Trophoblast cell (in vitro differentiated cells and primary cell): Measurements from ENCODE around the gene FBXW2.
A peak's percentile ranks its signal among the peaks of the same experiment; 100 is the strongest.

Experiments
- DNase-seq, 2 donors: peaks; one replicate each; pipeline ENCODE4 v3.0.0-alpha.2; 2016
- H2AFZ ChIP-seq: 2 replicates; pipeline ENCODE4 v1.6.1; 2013; ENCODE audit warnings: low read length, moderate library complexity, mild to moderate bottlenecking; ENCODE audit not compliant: insufficient read depth, poor library complexity
- H2AK5ac ChIP-seq: 2 replicates; pipeline ENCODE4 v1.6.1; 2013; ENCODE audit warnings: mild to moderate bottlenecking, low read length
- H2BK120ac ChIP-seq: 2 replicates; pipeline ENCODE4 v1.6.1; 2013; ENCODE audit warnings: low read length, mild to moderate bottlenecking, moderate library complexity; ENCODE audit not compliant: insufficient read depth, poor library complexity
- H2BK12ac ChIP-seq: 2 replicates; pipeline ENCODE4 v1.6.1; 2013; ENCODE audit warnings: mild to moderate bottlenecking, low read length, moderate library complexity
- H2BK5ac ChIP-seq: 2 replicates; pipeline ENCODE4 v1.6.1; 2013; ENCODE audit warnings: low read length, low read depth, moderate library complexity, mild to moderate bottlenecking; ENCODE audit not compliant: poor library complexity
- H3K14ac ChIP-seq: 2 replicates; pipeline ENCODE4 v1.6.1; 2013; ENCODE audit warnings: mild to moderate bottlenecking, low read length
- H3K18ac ChIP-seq: 2 replicates; pipeline ENCODE4 v1.6.1; 2013; ENCODE audit warnings: mild to moderate bottlenecking, low read length
- H3K23ac ChIP-seq: 2 replicates; pipeline ENCODE4 v1.6.1; 2013; ENCODE audit warnings: low read length
- H3K27ac ChIP-seq: 2 replicates; pipeline ENCODE4 v1.5.1; 2013; ENCODE audit warnings: low read depth, mild to moderate bottlenecking, inconsistent platforms, low read length, moderate library complexity
- H3K27me3 ChIP-seq: 2 replicates; pipeline ENCODE4 v1.6.1; 2013; ENCODE audit warnings: inconsistent platforms, mild to moderate bottlenecking, low read length, moderate library complexity; ENCODE audit not compliant: insufficient read depth
- H3K36me3 ChIP-seq, 2 experiments: 1 replicate in 1 of 2; 2 replicates in 1 of 2; pipeline ENCODE4 v1.6.1; 2013; ENCODE audit warnings: low read length in 2 of 2, mild to moderate bottlenecking in 2 of 2, moderate library complexity in 1 of 2; ENCODE audit not compliant: insufficient read depth in 2 of 2, control insufficient read depth in 1 of 2
- H3K4ac ChIP-seq: 2 replicates; pipeline ENCODE4 v1.6.1; 2013; ENCODE audit warnings: low read depth, mild to moderate bottlenecking, low read length, moderate library complexity
- H3K4me1 ChIP-seq, 2 experiments: 1 replicate in 1 of 2; 2 replicates in 1 of 2; pipeline ENCODE4 v1.6.1; 2013; ENCODE audit warnings: low read length in 2 of 2, mild to moderate bottlenecking in 2 of 2, moderate library complexity in 1 of 2; ENCODE audit not compliant: insufficient read depth in 2 of 2, control insufficient read depth in 1 of 2
- H3K4me2 ChIP-seq: 2 replicates; pipeline ENCODE4 v1.6.1; 2013; ENCODE audit warnings: inconsistent platforms, mild to moderate bottlenecking, low read length, moderate library complexity
- H3K4me3 ChIP-seq: 2 replicates; pipeline ENCODE4 v1.5.1; 2013; ENCODE audit warnings: mild to moderate bottlenecking, low read depth, low read length, inconsistent platforms
- H3K79me1 ChIP-seq: one replicate; pipeline ENCODE4 v1.6.1; 2013; ENCODE audit warnings: low read length
- H3K79me2 ChIP-seq: 2 replicates; pipeline ENCODE4 v1.6.1; 2013; ENCODE audit warnings: low read length, mild to moderate bottlenecking; ENCODE audit not compliant: control insufficient read depth, insufficient read depth, poor library complexity
- H3K9ac ChIP-seq: 2 replicates; pipeline ENCODE4 v1.6.1; 2013; ENCODE audit warnings: mild to moderate bottlenecking, low read length
- H3K9me3 ChIP-seq: 2 replicates; pipeline ENCODE4 v1.6.1; 2013; ENCODE audit warnings: low read depth, mild to moderate bottlenecking, control low read depth, inconsistent platforms, low read length; ENCODE audit not compliant: insufficient read depth
- H4K12ac ChIP-seq: 2 replicates; pipeline ENCODE4 v1.6.1; 2013; ENCODE audit warnings: low read depth, mild to moderate bottlenecking, low read length, moderate library complexity
- H4K8ac ChIP-seq: 2 replicates; pipeline ENCODE4 v1.6.1; 2013; ENCODE audit warnings: low read depth, mild to moderate bottlenecking, low read length, moderate library complexity
- H4K91ac ChIP-seq: one replicate; pipeline ENCODE4 v1.6.1; 2013; ENCODE audit warnings: low read depth, mild to moderate bottlenecking, low read length, moderate library complexity
- WGBS: extraction: QIAGEN DNeasy Blood & Tissue Kit; methylation state at CpG from one replicate; pipeline ENCODE4 v1.1.7; 2013; ENCODE audit warnings: missing lambda C conversion rate; ENCODE audit not compliant: insufficient read length, insufficient coverage; ENCODE audit errors: extremely low coverage; 5-methylcytosine and 5-hydroxymethylcytosine counted together

Gene FBXW2

DNA sequence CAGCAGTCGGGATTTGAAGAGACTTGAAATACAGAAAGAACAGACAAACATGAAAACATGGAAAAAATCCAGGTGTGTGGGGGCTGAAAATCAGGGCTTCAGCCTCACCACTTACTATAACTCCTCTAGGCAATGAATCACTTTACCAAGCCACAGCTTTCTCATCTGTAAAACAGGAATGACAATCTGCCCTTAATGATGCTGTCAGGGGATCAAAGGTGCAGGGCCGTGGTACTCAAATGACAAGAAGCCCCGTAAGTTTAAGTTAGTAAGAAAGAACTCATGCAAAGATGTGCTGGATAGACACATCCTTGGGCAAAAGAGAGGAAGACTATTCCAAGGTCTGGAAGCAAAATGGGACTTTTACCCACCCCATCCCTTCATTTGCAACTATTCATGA, 34.7 kb downstream of the FBXW2 start:
- Histone ChIP-seq H3K18ac (no peak overlapping the region), H4K91ac (no peak overlapping the region), H2BK12ac (no peak overlapping the region), H3K27ac (no peak overlapping the region), H3K4ac (no peak overlapping the region), H3K4me3 (no peak overlapping the region), H2BK120ac (no peak overlapping the region), H3K9ac (no peak overlapping the region), H3K4me2 (no peak overlapping the region), H2AK5ac (no peak overlapping the region), H3K79me2 (no peaks in the 10 kb centered on the region), H3K27me3 (no peaks in the 10 kb centered on the region), H3K36me3 (peaks cover 0 to 4% of the 10 kb centered on the region in 2 experiments), H4K12ac (no peak overlapping the region), H3K14ac (no peak overlapping the region), H3K9me3 (no peaks in the 10 kb centered on the region), H3K4me1 (no peaks in the 10 kb centered on the region), H3K23ac (no peak overlapping the region), H3K79me1 (no peaks in the 10 kb centered on the region), H2AFZ (no peak overlapping the region), H2BK5ac (no peak overlapping the region), H4K8ac (no peak overlapping the region)
- no peak for DNase-seq
- no CpG with 5 or more reads among the region's 3 CpGs for WGBS

DNA sequence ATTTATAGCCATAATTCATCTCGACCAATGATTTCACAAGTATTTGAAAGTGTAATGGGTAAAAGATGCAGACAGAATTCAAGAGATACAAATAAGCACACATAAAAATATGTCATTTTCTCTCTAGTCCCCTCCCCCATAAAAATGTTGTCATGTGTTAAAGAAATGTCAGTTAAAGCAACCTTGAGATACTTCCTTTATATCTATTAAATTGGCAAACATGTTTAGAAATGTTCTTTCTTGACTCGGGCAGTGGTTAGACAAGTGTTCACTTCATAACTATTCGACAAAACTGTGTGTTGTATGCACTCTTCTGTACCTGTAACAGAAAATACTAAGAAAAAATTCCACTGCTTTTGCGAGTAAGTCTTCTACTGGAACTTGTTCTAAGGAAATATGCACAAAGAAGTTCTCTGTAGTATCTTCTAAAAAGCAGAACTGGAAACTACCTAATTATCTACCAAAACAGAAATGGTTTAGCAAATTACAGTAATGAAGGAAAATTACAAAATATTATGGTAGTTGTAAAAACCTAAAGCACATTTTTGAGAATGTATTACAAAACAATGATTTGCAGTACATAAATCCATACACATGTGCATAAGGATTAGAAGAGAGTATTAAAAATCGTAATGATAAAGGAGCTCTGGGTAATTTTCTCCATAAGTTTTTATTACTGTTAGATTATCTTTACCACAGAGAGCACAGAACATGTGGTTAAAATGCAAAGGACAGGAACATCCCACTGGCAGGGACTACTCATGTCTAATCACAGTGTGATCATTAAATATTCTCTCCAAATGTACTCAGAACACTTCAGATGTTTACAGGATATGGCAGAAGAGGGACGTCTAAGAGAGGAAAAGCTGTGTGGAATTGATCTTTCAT, 35.9 kb downstream of the FBXW2 start:
- no peak overlapping the region for H3K4me2 ChIP-seq
- no peaks in the 10 kb centered on the region for H3K4me1 ChIP-seq
- H3K9me3 ChIP-seq: no peaks in the 10 kb centered on the region
- no peak overlapping the region for H3K27ac ChIP-seq
- no peak overlapping the region for H3K23ac ChIP-seq
- H3K36me3 ChIP-seq: peaks cover 0 to 4% of the 10 kb centered on the region in 2 experiments
- no peak overlapping the region for H3K9ac ChIP-seq
- no peaks in the 10 kb centered on the region for H3K79me1 ChIP-seq
- no peak overlapping the region for H2BK5ac ChIP-seq
- H4K91ac ChIP-seq: no peak overlapping the region
- no peak overlapping the region for H3K18ac ChIP-seq
- H3K79me2 ChIP-seq: no peaks in the 10 kb centered on the region
- H3K27me3 ChIP-seq: no peaks in the 10 kb centered on the region
- no peak overlapping the region for H3K4me3 ChIP-seq
- no peak overlapping the region for H2BK120ac ChIP-seq
- H3K4ac ChIP-seq: no peak overlapping the region
- H3K14ac ChIP-seq: no peak overlapping the region
- H2AK5ac ChIP-seq: no peak overlapping the region
- no peak overlapping the region for H2AFZ ChIP-seq
- no peak overlapping the region for H2BK12ac ChIP-seq
- H4K12ac ChIP-seq: no peak overlapping the region
- no peak for DNase-seq
- WGBS: no CpG with 5 or more reads among the region's 6 CpGs
- H4K8ac ChIP-seq: no peak overlapping the region

DNA sequence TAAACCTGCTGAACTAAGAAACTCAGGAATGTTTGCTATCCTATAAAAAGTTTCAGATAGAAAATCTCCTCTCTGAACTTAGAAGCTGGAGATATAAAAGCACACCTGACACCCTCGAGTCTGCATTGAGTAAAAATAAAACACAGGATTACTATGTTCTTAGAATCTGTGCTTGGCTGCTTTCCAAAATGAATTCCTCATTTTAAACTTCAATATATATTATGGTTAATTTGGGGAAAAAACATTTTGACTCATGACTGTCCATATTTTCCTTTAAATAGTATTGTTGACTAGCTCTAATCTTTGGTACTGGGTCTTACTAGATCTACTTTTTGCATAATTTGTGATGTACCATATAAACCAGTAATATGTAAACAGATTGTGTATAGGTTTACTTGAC, 36.7 kb downstream of the FBXW2 start:
- DNase-seq: peak in 1 of 2 donors; percentile 7
- Histone ChIP-seq H3K9me3 (no peaks in the 10 kb centered on the region), H3K14ac (no peak overlapping the region), H3K4me3 (no peak overlapping the region), H3K23ac (no peak overlapping the region), H3K9ac (no peak overlapping the region), H3K79me1 (no peaks in the 10 kb centered on the region), H3K4me1 (no peaks in the 10 kb centered on the region), H3K18ac (no peak overlapping the region), H2BK12ac (no peak overlapping the region), H3K4ac (no peak overlapping the region), H2BK5ac (no peak overlapping the region), H3K36me3 (peaks cover 0 to 4% of the 10 kb centered on the region in 2 experiments), H4K91ac (no peak overlapping the region), H2BK120ac (no peak overlapping the region), H2AFZ (no peak overlapping the region), H4K12ac (no peak overlapping the region), H4K8ac (no peak overlapping the region), H3K27ac (no peak overlapping the region), H3K79me2 (no peaks in the 10 kb centered on the region), H2AK5ac (no peak overlapping the region), H3K4me2 (no peak overlapping the region), H3K27me3 (no peaks in the 10 kb centered on the region)
- WGBS: no CpG with 5 or more reads among the region's 1 CpG

DNA sequence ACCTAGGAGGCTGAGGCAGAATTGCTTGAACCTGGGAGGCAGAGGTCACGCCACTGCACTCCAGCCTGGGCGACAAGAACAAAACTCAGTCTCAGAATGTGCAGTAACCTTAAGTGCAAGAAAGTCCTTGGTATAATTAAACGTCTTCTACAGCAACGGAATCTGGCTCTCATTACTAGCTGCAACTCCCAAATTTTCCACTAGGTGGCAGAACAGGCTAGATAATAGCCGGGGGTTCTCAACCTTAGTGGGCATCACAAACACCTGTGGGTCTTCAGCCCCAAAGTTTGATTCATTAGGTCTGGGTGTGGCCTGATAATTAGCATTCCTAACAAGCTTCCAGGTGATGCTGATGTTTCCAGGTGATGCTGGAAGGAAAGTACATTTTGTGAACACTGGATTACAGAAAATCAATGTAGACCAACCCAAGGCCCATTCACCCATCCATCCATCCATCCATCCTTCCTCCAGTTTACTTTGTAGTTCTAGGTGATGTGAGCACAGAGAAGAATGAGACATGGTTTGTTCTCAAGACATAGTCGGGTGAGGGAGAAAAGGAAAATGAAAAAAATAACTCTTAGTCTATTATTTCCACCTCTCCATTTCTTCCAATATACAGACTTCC, 37.3 kb downstream of the FBXW2 start:
- Histone ChIP-seq H3K79me2 (no peaks in the 10 kb centered on the region), H3K27me3 (no peaks in the 10 kb centered on the region), H3K18ac (no peak overlapping the region), H2BK12ac (no peak overlapping the region), H3K4me3 (no peak overlapping the region), H4K8ac (no peak overlapping the region), H3K14ac (no peak overlapping the region), H3K9ac (no peak overlapping the region), H3K79me1 (no peaks in the 10 kb centered on the region), H4K12ac (no peak overlapping the region), H3K4me2 (no peak overlapping the region), H2BK120ac (no peak overlapping the region), H3K4me1 (no peaks in the 10 kb centered on the region), H3K23ac (no peak overlapping the region), H3K9me3 (no peaks in the 10 kb centered on the region), H2AK5ac (no peak overlapping the region), H3K27ac (no peak overlapping the region), H2BK5ac (no peak overlapping the region), H2AFZ (no peak overlapping the region), H4K91ac (no peak overlapping the region), H3K36me3 (peaks cover 0 to 4% of the 10 kb centered on the region in 2 experiments), H3K4ac (no peak overlapping the region)
- no CpG with 5 or more reads among the region's 6 CpGs for WGBS
- DNase-seq: peak; percentile 47 to 88
